HepG2 (cell line): ENCODE results near the gene OSBPL2. TPM values are rescaled to one million over a fixed set of nuclear protein-coding genes. Genes with fewer than 3 reads are reported as not detected.
A peak's percentile ranks its signal among the peaks of the same experiment; 100 is the strongest.

ENCODE experiments used
- CAMTA2 ChIP-seq: sonication (generic); formaldehyde crosslinking; IDR thresholded peaks from 2 replicates; pipeline ENCODE4 v1.4.0; 2020; ENCODE audit warnings: mild to moderate bottlenecking, missing genetic modification reagents, borderline replicate concordance
- CCAR2 ChIP-seq: fragments of 200-400 bp; formaldehyde crosslinking; optimal IDR thresholded peaks from 2 replicates; pipeline ENCODE3; 2018; ENCODE audit warnings: low read depth, mild to moderate bottlenecking, low read length, moderate library complexity
- ETV6 ChIP-seq: sonication (generic); formaldehyde crosslinking; conservative IDR thresholded peaks from 2 replicates; pipeline ENCODE4 v1.4.0; 2020; ENCODE audit warnings: missing genetic modification reagents
- FOXA1 ChIP-seq, 2 experiments: fragments of 450-650 bp in 1 of 2; sonication (generic) in 1 of 2; formaldehyde crosslinking in 1 of 2; IDR thresholded peaks; 2 replicates each; pipeline versions ENCODE4 v1.4.0 to v1.6.1; 2016 to 2020; ENCODE audit warnings: missing genetic modification reagents in 1 of 2
- HDAC1 ChIP-seq: sonication (generic); formaldehyde crosslinking; IDR thresholded peaks from 2 replicates; pipeline ENCODE4 v1.5.1; 2020; ENCODE audit warnings: mild to moderate bottlenecking, missing genetic modification reagents
- JUN ChIP-seq: sonication (generic); formaldehyde crosslinking; IDR thresholded peaks from 2 replicates; pipeline ENCODE4 v1.4.0; 2020; ENCODE audit warnings: mild to moderate bottlenecking, missing genetic modification reagents
- JUND ChIP-seq: sonication (generic); formaldehyde crosslinking; IDR thresholded peaks from 2 replicates; pipeline ENCODE4 v1.8.0; 2022; ENCODE audit warnings: mild to moderate bottlenecking, missing genetic modification reagents
- KLF15 ChIP-seq: sonication (generic); formaldehyde crosslinking; IDR thresholded peaks from 2 replicates; pipeline ENCODE4 v1.8.1; 2023; ENCODE audit warnings: borderline replicate concordance, mild to moderate bottlenecking, inconsistent platforms, missing genetic modification reagents, mixed read lengths
- KLF16 ChIP-seq, 2 experiments: sonication (generic) in 1 of 2; formaldehyde crosslinking in 1 of 2; IDR thresholded peaks; 2 replicates each; pipeline versions ENCODE4 v1.6.1 to v1.8.0; 2016 to 2023; ENCODE audit warnings: missing genetic modification reagents in 2 of 2, missing compliant biosample characterization in 1 of 2
- NR1H2 ChIP-seq: sonication (generic); formaldehyde crosslinking; IDR thresholded peaks from 2 replicates; pipeline ENCODE4 v1.8.1; 2022; ENCODE audit warnings: low read depth, missing genetic modification reagents, borderline replicate concordance
- RCOR2 ChIP-seq: IDR thresholded peaks from 2 replicates; pipeline ENCODE4 v1.6.1; 2016; ENCODE audit warnings: missing biosample characterization, missing genetic modification reagents
- STAT5B ChIP-seq: sonication (generic); formaldehyde crosslinking; IDR thresholded peaks from 2 replicates; pipeline ENCODE4 v1.4.0; 2020; ENCODE audit warnings: missing genetic modification reagents
- TBX2 ChIP-seq: sonication (generic); formaldehyde crosslinking; IDR thresholded peaks from 2 replicates; pipeline ENCODE4 v1.5.0; 2020; ENCODE audit warnings: missing genetic modification reagents, mild to moderate bottlenecking, borderline replicate concordance
- ZBTB7B ChIP-seq: sonication (generic); formaldehyde crosslinking; IDR thresholded peaks from 2 replicates; pipeline ENCODE4 v1.4.0; 2020; ENCODE audit warnings: missing genetic modification reagents
- ZFP36L1 ChIP-seq: sonication (generic); formaldehyde crosslinking; IDR thresholded peaks from 2 replicates; pipeline ENCODE4 v1.8.0; 2022; ENCODE audit warnings: mild to moderate bottlenecking, missing genetic modification reagents, moderate library complexity
- ZMYM2 ChIP-seq: sonication (generic); formaldehyde crosslinking; IDR thresholded peaks from 2 replicates; pipeline ENCODE4 v1.8.0; 2022; ENCODE audit warnings: mild to moderate bottlenecking, missing genetic modification reagents
- ZNF10 ChIP-seq: sonication (generic); formaldehyde crosslinking; IDR thresholded peaks from 2 replicates; pipeline ENCODE4 v1.4.0; 2020; ENCODE audit warnings: mild to moderate bottlenecking, low read depth, missing genetic modification reagents, borderline replicate concordance
- ZNF101 ChIP-seq: sonication (generic); formaldehyde crosslinking; IDR thresholded peaks from 2 replicates; pipeline ENCODE4 v1.4.0; 2020; ENCODE audit warnings: mild to moderate bottlenecking, low read depth, missing genetic modification reagents, borderline replicate concordance
- ZNF136 ChIP-seq: sonication (generic); formaldehyde crosslinking; IDR thresholded peaks from 2 replicates; pipeline ENCODE4 v1.8.1; 2022; ENCODE audit warnings: low read depth, mild to moderate bottlenecking, moderate library complexity, missing genetic modification reagents
- ZNF264 ChIP-seq: sonication (generic); formaldehyde crosslinking; IDR thresholded peaks from 2 replicates; pipeline ENCODE4 v1.4.0; 2020; ENCODE audit warnings: missing genetic modification reagents
- ZNF292 ChIP-seq: sonication (generic); formaldehyde crosslinking; IDR thresholded peaks from 2 replicates; pipeline ENCODE4 v1.8.1; 2022; ENCODE audit warnings: mild to moderate bottlenecking, low read depth, missing genetic modification reagents, borderline replicate concordance
- ZNF383 ChIP-seq: sonication (generic); formaldehyde crosslinking; IDR thresholded peaks from 2 replicates; pipeline ENCODE4 v1.4.0; 2020; ENCODE audit warnings: missing genetic modification reagents, mild to moderate bottlenecking, borderline replicate concordance
- ZNF589 ChIP-seq: sonication (generic); formaldehyde crosslinking; conservative IDR thresholded peaks from 2 replicates; pipeline ENCODE4 v1.8.0; 2022; ENCODE audit warnings: mild to moderate bottlenecking, moderate library complexity, missing genetic modification reagents
- ZNF7 ChIP-seq: IDR thresholded peaks from 2 replicates; pipeline ENCODE4 v1.6.1; 2016; ENCODE audit warnings: missing biosample characterization, missing genetic modification reagents
- ZNF841 ChIP-seq: sonication (generic); formaldehyde crosslinking; IDR thresholded peaks from 2 replicates; pipeline ENCODE4 v1.8.1; 2023; ENCODE audit warnings: missing genetic modification reagents, borderline replicate concordance
- ZSCAN20 ChIP-seq: sonication (generic); formaldehyde crosslinking; IDR thresholded peaks from 2 replicates; pipeline ENCODE4 v1.4.0; 2020; ENCODE audit warnings: missing genetic modification reagents, mild to moderate bottlenecking, borderline replicate concordance
- polyA plus RNA-seq, 8 experiments: library from polyadenylated mRNA; depleted of rRNA in 3 of 8; stranded (reverse) in 7 of 8; unstranded in 1 of 8; fragments of >200 nt; fragmentation: Illumina TruSeq in 4 of 8; extraction: Trizol in 4 of 8; gene quantifications; 2 replicates each; pipeline versions ENCODE4 v1.2.1 to v1.2.3, GENCODE V29; 2011 to 2016; ENCODE audit warnings: low read depth in 4 of 8, missing spikeins in 1 of 8, mixed read lengths in 1 of 8; ENCODE audit not compliant: insufficient read depth in 1 of 8
- total RNA-seq, 5 experiments: library from RNA; depleted of rRNA; stranded (reverse); fragments of >200 nt; fragmentation: Illumina TruSeq; extraction: Trizol; gene quantifications; 2 replicates each; pipeline ENCODE4 v1.2.3, GENCODE V29; 2016; ENCODE audit warnings: low read depth in 1 of 5
- TF ChIP-seq, protein P1 (sequence below): sonication (generic); formaldehyde crosslinking; IDR thresholded peaks from 2 replicates; pipeline ENCODE4 v1.8.1; 2023; ENCODE audit warnings: mild to moderate bottlenecking, inconsistent platforms, moderate library complexity, missing genetic modification reagents, borderline replicate concordance
- TF ChIP-seq, protein P2 (sequence below): sonication (generic); formaldehyde crosslinking; IDR thresholded peaks from 2 replicates; pipeline ENCODE4 v1.8.1; 2023; ENCODE audit warnings: missing genetic modification reagents, inconsistent platforms, borderline replicate concordance
- TF ChIP-seq, protein P3 (sequence below): IDR thresholded peaks from 2 replicates; pipeline ENCODE4 v1.6.1; 2016

OSBPL2 gene
- total and polyA plus RNA-seq, 2 of the 13 experiments (the other 11 are each of a cell fraction or from before 2014, with no cell fraction given): 18.5 to 37.4 TPM

DNA sequence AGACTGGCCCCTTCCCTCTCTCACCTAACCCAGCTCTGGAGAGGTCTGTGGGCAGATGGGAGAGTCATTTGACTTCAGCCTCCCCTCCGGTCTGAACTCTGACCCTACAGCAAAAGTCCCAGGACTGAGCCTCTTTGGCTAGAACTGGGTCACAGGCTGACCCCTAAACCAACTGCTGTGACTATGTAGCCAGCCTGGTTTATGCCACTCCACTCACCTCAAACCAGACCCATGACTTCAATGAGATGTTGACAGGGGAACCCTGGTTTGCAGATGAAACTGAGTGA lies 864 bp upstream of the OSBPL2 start (continued):
- TF ChIP-seq ZNF10: no peak
- no peak for TF ChIP-seq ZNF292
- TF ChIP-seq ZMYM2 (CRISPR knock-in tag): 0 out of 2 replicates have a peak, but pooled peaks have one; percentile 15
- TF ChIP-seq CAMTA2 (CRISPR knock-in tag): no peak
- no peak for TF ChIP-seq ETV6
- no peak for TF ChIP-seq ZNF7
- TF ChIP-seq ZNF383: no peak
- TF ChIP-seq, protein P1, sequence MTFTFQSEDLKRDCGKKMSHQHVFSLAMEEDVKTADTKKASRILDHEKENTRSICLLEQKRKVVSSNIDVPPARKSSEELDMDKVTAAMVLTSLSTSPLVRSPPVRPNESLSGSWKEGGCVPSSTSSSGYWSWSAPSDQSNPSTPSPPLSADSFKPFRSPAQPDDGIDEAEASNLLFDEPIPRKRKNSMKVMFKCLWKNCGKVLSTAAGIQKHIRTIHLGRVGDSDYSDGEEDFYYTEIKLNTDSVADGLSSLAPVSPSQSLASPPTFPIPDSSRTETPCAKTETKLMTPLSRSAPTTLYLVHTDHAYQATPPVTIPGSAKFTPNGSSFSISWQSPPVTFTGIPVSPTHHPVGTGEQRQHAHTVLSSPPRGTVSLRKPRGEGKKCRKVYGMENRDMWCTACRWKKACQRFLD (CRISPR knock-in tag): peak; percentile 39; the same call in 1 of the 2 replicates
- no peak for TF ChIP-seq NR1H2 (CRISPR knock-in tag)
- no peak for TF ChIP-seq KLF15 (CRISPR knock-in tag)
- no peak for TF ChIP-seq ZNF589 (CRISPR knock-in tag)
- no peak for TF ChIP-seq ZNF101 (CRISPR knock-in tag)
- no peak for TF ChIP-seq HDAC1 (CRISPR knock-in tag)
- TF ChIP-seq ZBTB7B: no peak
- no peak; the same call in 1 of the 2 replicates for TF ChIP-seq TBX2 (CRISPR knock-in tag)
- peak; percentile 22; the same call in 1 of the 2 replicates for TF ChIP-seq RCOR2 (CRISPR knock-in tag)
- TF ChIP-seq, protein P2, sequence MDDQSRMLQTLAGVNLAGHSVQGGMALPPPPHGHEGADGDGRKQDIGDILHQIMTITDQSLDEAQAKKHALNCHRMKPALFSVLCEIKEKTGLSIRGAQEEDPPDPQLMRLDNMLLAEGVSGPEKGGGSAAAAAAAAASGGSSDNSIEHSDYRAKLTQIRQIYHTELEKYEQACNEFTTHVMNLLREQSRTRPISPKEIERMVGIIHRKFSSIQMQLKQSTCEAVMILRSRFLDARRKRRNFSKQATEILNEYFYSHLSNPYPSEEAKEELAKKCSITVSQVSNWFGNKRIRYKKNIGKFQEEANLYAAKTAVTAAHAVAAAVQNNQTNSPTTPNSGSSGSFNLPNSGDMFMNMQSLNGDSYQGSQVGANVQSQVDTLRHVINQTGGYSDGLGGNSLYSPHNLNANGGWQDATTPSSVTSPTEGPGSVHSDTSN (CRISPR knock-in tag): no peak
- TF ChIP-seq JUND (CRISPR knock-in tag): no peak
- TF ChIP-seq ZNF136 (CRISPR knock-in tag): no peak
- TF ChIP-seq ZFP36L1 (CRISPR knock-in tag): no peak
- TF ChIP-seq JUN (CRISPR knock-in tag): no peak
- TF ChIP-seq ZSCAN20 (CRISPR knock-in tag): no peak
- no peak for TF ChIP-seq FOXA1 (IDR thresholded peaks at IDR 0.05)
- no peak for TF ChIP-seq FOXA1 (CRISPR knock-in tag; IDR thresholded peaks at IDR 0.05)
- no peak for TF ChIP-seq ZNF264 (CRISPR knock-in tag)
- no peak for TF ChIP-seq STAT5B (CRISPR knock-in tag)
- TF ChIP-seq CCAR2: no peak
- no peak for TF ChIP-seq KLF16 (CRISPR knock-in tag; IDR thresholded peaks at IDR 0.05)
- no peak for TF ChIP-seq ZNF841
- TF ChIP-seq, protein P3, sequence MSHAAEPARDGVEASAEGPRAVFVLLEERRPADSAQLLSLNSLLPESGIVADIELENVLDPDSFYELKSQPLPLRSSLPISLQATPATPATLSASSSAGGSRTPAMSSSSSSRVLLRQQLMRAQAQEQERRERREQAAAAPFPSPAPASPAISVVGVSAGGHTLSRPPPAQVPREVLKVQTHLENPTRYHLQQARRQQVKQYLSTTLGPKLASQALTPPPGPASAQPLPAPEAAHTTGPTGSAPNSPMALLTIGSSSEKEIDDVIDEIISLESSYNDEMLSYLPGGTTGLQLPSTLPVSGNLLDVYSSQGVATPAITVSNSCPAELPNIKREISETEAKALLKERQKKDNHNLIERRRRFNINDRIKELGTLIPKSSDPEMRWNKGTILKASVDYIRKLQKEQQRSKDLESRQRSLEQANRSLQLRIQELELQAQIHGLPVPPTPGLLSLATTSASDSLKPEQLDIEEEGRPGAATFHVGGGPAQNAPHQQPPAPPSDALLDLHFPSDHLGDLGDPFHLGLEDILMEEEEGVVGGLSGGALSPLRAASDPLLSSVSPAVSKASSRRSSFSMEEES (CRISPR knock-in tag): 0 out of 2 replicates have a peak, but pooled peaks have one; percentile 4
